ENCODE data around the gene ZDHHC20.
A peak's percentile ranks its signal among the peaks of the same experiment; 100 is the strongest.

Gene ZDHHC20

GRCh38 chr13:21501686-21502085 lies 42.6 kb upstream of the ZDHHC20 start:
- no peak overlapping the region for H3K4me3 ChIP-seq (ENCODE audit: low read depth, low read length)
- ChIA-PET POLR2A (no interaction called here), CTCF (no interaction called here)
- no peak overlapping the region for H3K27ac ChIP-seq (ENCODE audit: extremely low read depth, low read depth, low read length)
- H3K9me3 ChIP-seq (ENCODE audit: control insufficient read depth, insufficient read depth, low read depth, low read length): no peaks in the 10 kb centered on the region
- H3K4me1 ChIP-seq (ENCODE audit: control insufficient read depth, insufficient read depth, low read length): no peaks in the 10 kb centered on the region
- TF ChIP-seq BCL11A (tag by site-specific recombination; IDR thresholded peaks at IDR 0.05; ENCODE audit: low read depth) (no peak), ZNF24 (tag by site-specific recombination; IDR thresholded peaks at IDR 0.05) (no peak), WT1 (tag by site-specific recombination; IDR thresholded peaks at IDR 0.05) (no peak), ZNF223 (tag by site-specific recombination; IDR thresholded peaks at IDR 0.05) (no peak), ZNF140 (tag by site-specific recombination; IDR thresholded peaks at IDR 0.05) (no peak), REST (tag by site-specific recombination; IDR thresholded peaks at IDR 0.05) (no peak), KLF10 (tag by site-specific recombination; IDR thresholded peaks at IDR 0.05) (no peak), ZSCAN23 (tag by site-specific recombination; IDR thresholded peaks at IDR 0.05) (no peak), ZBTB6 (tag by site-specific recombination; IDR thresholded peaks at IDR 0.05) (no peak), MZF1 (tag by site-specific recombination; IDR thresholded peaks at IDR 0.05; ENCODE audit: borderline replicate concordance) (no peak), ZNF48 (tag by site-specific recombination; IDR thresholded peaks at IDR 0.05) (no peak), ZBTB49 (tag by site-specific recombination; IDR thresholded peaks at IDR 0.05; ENCODE audit: low read depth) (no peak)
- TF ChIP-seq, protein P1, sequence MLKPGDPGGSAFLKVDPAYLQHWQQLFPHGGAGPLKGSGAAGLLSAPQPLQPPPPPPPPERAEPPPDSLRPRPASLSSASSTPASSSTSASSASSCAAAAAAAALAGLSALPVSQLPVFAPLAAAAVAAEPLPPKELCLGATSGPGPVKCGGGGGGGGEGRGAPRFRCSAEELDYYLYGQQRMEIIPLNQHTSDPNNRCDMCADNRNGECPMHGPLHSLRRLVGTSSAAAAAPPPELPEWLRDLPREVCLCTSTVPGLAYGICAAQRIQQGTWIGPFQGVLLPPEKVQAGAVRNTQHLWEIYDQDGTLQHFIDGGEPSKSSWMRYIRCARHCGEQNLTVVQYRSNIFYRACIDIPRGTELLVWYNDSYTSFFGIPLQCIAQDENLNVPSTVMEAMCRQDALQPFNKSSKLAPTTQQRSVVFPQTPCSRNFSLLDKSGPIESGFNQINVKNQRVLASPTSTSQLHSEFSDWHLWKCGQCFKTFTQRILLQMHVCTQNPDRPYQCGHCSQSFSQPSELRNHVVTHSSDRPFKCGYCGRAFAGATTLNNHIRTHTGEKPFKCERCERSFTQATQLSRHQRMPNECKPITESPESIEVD (tag by site-specific recombination; IDR thresholded peaks at IDR 0.05): no peak
- H3K36me3 ChIP-seq (ENCODE audit: control insufficient read depth in 2 of 2, insufficient read depth in 1 of 2, low read length in 2 of 2): peaks cover 0 to 21% of the 10 kb centered on the region in 2 experiments; a peak in 2 of 3 replicates

- CTCF ChIA-PET: no interaction called here
- Histone ChIP-seq H3K4me1 (ENCODE audit: control insufficient read depth, insufficient read depth, low read length) (no peaks in the 10 kb centered on the region), H3K36me3 (ENCODE audit: control insufficient read depth in 2 of 2, insufficient read depth in 1 of 2, low read length in 2 of 2) (peaks cover 0 to 12% of the 10 kb centered on the region in 2 experiments; a peak in 1 of 3 replicates), H3K4me3 (ENCODE audit: low read depth, low read length) (no peak overlapping the region), H3K27ac (ENCODE audit: extremely low read depth, low read depth, low read length) (no peak overlapping the region), H3K9me3 (ENCODE audit: control insufficient read depth, insufficient read depth, low read depth, low read length) (no peaks in the 10 kb centered on the region)
- POLR2A ChIA-PET: no interaction called here
- TF ChIP-seq ZSCAN4 (tag by site-specific recombination; IDR thresholded peaks at IDR 0.05) (no peak), SETDB1 (IDR thresholded peaks at IDR 0.05; ENCODE audit: insufficient read length, low read length) (peak; percentile 85), ZFP41 (tag by site-specific recombination; IDR thresholded peaks at IDR 0.05; ENCODE audit: borderline replicate concordance) (no peak), ZNF707 (tag by site-specific recombination; IDR thresholded peaks at IDR 0.05) (no peak)
- TF ChIP-seq, protein P2, sequence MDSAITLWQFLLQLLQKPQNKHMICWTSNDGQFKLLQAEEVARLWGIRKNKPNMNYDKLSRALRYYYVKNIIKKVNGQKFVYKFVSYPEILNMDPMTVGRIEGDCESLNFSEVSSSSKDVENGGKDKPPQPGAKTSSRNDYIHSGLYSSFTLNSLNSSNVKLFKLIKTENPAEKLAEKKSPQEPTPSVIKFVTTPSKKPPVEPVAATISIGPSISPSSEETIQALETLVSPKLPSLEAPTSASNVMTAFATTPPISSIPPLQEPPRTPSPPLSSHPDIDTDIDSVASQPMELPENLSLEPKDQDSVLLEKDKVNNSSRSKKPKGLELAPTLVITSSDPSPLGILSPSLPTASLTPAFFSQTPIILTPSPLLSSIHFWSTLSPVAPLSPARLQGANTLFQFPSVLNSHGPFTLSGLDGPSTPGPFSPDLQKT (IDR thresholded peaks at IDR 0.05; ENCODE audit: borderline replicate concordance, low read depth, low read length): no peak
- TF ChIP-seq, protein P3, sequence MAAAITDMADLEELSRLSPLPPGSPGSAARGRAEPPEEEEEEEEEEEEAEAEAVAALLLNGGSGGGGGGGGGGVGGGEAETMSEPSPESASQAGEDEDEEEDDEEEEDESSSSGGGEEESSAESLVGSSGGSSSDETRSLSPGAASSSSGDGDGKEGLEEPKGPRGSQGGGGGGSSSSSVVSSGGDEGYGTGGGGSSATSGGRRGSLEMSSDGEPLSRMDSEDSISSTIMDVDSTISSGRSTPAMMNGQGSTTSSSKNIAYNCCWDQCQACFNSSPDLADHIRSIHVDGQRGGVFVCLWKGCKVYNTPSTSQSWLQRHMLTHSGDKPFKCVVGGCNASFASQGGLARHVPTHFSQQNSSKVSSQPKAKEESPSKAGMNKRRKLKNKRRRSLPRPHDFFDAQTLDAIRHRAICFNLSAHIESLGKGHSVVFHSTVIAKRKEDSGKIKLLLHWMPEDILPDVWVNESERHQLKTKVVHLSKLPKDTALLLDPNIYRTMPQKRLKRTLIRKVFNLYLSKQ (tag by site-specific recombination; IDR thresholded peaks at IDR 0.05; ENCODE audit: borderline replicate concordance): no peak
Measured at GRCh38 chr13:21486322-21486721, 27.2 kb upstream of the ZDHHC20 start.

All from HEK293 (cell line).